GM21526 (cell line): ENCODE results near the gene RBM20.

Experiments used
- ATAC-seq: cut with Tn5 transposase; IDR thresholded peaks from one replicate; pipeline ENCODE4 v1.9.1; 2021; ENCODE audit warnings: moderate library complexity; ENCODE audit not compliant: unreplicated experiment, low FRiP score

Gene RBM20

DNA sequence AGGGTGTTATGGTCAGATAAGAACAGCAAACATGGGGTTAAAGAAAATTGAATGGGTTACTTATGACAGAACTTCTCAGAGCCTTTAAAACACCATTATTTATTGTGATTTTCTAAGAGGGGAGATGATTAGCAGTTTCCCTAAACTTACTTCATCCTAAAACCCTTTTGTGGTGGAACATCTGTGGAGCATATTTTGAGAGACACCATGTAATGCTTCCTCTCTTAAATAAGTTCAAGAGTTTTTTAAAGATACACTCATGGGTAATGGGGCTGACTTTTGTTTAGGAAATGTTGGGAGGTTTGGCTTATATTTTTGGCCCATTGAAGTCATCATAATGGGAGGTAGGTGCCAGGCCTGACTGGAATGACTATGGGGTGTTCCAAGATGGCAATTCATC is 219.2 kb downstream of the RBM20 start:
- no peak for ATAC-seq

DNA sequence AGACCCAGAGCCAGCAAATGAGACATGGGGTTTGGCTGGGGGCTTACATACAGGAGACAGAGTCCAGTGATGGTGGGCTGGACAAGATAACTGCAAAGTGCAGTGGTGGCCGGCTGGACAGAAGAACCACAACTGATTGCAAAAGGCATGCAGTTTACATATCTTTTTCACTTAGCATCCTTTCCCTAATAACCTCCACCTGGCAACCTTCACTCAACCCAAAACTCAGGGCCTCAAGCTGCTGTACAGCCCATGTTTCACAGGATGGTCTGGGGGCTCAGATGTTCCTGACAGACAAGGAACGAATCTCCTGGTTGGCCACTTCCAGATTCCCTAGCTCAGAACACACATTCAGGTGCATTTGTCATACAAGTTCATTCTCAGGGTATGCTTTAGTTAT is 219.8 kb downstream of the RBM20 start:
- no peak for ATAC-seq

DNA sequence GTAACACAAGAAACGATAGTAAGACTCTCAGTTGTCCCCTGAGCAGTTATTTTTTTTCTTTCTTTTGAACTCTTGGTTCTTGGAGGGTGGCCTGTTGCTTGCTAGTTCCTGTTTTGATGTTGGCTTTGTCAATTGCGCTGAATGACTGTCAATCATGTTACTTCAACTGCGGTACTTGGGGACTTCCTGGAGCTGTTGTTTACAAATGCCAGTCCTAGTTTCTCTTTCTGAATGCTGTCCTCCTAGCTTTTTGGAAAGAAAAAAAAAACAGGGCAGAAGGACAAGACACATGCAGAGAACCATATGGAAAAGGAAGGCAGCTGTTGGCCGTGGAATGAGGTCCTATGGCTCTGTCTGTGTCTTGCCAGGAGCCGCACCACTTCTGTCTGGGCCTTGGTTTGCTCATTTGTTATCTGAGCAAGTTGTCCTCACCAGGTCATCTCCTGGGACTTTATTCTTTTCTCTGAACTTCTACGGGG is 220.6 kb downstream of the RBM20 start:
- ATAC-seq = peak; percentile 45

DNA sequence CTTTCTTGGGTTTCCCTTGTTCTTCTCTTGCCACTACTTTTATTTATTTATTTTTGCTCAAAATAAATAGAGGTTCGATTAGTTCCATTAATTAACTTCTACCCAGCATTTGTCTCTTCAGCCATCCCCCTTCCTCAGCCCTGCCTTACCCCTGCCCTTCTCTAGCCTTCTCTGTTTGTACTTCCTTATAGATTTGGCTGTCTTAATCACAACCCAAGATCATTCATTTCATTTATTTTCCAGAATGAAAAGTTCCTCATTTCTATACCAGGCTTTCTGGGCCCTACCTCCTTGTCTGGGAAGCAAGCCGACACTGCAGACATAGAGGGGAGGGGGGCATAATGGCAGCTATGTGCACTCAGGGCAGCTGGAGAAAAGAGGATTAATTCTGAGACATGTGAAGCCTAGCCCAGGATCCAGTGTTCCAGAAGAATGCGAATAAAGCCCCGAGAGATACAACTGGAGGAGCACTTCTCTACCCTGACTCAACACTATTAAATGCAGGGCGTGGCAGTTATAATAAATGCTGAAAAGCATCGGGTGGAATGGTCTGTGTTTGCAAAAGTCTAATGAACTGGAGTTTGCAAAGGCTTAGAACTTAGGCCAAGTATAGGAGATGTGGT is 221.2 kb downstream of the RBM20 start:
- no peak for ATAC-seq

DNA sequence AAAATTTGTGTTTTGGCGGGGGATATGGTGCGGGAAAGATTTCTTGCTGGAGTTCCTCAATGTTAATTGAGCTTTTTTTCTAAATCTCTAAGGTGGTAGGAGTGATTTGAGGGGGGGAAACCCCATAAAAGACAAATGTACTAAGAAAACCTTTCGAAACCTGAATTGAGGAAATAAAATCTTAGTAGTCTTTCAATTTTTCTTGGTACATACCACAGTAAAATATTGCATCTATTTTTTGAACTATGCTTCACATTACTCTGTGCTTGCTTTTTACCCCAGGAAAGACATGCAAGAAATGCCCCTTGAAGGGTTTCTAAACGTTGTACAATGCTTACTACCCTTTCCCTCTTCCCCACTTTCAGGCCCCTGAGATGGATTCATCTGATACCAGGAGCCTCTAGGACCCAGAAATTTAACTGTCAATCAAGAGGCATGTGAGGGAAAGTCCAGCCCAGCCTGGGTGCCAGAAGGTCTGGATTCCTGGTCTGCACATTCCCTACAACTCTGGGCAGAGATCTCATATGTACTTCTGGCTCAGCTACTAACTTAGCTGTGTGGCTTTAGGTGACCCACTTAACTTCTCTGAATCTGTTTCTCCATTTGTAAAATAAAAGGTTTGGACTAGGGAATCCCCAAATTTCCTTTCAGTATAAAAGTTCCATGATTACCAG is 221.8 kb downstream of the RBM20 start:
- no peak for ATAC-seq

DNA sequence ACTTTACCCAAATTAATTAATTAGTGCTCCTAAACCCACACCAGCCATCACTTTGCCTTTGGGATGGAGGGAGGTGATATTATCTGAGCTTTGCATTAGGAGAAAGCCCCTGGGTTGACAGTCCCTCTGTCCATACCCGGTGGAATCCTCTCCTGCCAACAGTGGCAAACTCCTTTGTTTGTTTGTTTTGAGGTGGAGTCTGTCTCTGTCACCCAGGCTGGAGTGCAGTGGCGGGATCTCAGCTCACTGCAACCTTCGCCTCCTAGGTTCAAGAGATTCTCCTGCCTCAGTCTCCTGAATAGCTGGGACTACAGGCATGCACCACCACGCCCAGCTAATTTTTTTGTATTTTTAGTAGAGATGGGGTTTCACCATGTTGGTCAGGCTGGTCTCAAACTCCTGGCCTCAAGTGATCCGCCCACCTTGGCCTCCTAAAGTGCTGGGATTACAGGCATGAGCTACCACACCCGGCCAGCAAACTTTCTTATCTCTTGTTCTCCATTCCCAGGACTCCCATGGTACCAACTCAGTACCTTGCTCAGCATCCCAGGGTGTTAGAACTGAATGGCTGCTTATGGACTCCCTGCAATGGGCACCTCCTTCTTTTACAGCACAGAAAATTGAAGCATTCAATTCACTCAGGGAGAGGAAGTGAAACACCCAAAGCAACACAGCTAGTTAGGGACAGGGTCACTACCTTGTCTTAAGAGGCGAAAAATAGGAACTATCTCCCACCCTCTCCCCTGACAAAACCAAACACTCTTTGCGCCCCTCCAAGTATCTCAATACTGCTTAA is 223.1 kb downstream of the RBM20 start:
- ATAC-seq = peak; percentile 41

DNA sequence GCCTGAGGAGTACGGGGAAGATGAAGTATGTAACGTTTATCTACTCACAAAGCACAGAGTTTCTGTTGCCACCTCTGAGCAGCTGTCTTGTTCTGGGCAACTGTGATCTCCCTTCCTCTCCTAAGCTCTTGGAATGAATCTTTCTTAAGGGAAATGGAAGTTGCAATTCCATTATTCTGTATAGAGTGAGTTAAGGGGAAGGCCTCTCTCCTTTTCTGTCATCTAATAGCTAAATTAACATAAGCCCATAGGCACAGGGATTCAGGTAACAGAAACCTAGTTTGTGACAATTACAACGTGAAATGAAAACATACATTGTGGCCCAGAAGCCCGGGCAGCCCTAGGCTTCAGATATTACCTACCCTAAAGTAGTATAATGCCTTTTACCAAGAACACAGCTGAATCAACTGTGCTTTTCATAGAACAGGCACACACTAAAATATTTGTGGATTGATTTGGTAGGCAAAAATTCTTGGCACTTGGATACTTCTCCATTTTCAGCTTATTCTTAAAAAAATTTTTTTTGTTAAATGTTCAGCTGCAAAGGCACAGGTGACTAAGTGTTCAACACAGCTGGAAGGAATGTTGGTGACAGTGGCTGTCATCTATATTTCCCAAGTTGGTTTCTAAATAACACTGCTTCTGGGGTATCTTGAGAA is 223.8 kb downstream of the RBM20 start:
- ATAC-seq = no peak

DNA sequence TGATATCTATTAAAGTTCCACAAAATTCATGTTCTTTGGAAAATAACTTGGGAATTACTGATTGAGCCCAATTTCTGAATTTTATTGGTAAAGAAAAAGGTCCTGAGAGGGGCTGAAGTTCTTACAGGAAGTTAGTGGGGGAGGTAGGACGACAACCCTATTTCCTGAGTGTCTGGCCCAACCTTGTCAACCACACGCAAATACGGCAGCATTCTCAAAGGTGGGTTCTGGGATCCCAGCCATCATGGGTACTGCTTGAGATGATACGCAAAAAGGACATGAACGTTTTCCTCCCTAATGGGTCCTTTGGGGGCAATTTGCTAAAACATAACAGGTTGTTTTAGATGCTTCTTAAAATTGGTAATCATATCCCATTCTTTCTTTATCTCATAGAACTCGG is 224.8 kb downstream of the RBM20 start:
- no peak for ATAC-seq

DNA sequence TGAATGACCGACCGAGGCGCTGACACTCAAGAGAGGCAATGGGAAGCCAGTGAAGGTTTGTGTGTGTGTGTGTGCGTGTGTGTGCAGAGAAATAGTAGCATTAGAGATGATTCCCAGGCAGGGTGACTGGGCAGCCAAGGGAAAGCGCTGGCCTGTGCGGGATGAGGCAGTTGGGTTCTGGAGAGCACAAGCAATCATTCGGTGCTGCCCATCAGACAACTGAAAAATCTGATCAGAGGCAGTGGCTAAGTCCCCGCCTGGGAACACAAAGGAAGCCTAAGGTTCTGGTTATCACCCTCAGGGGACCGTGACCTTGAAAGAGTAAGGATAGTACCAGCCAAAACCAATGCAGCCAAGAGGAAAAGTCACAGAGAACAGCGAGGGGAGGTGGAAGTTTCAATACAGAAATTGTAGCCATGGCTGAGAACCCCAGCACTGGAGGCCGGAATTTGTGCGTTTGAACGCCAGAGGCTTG is 226.7 kb downstream of the RBM20 start:
- ATAC-seq = no peak

DNA sequence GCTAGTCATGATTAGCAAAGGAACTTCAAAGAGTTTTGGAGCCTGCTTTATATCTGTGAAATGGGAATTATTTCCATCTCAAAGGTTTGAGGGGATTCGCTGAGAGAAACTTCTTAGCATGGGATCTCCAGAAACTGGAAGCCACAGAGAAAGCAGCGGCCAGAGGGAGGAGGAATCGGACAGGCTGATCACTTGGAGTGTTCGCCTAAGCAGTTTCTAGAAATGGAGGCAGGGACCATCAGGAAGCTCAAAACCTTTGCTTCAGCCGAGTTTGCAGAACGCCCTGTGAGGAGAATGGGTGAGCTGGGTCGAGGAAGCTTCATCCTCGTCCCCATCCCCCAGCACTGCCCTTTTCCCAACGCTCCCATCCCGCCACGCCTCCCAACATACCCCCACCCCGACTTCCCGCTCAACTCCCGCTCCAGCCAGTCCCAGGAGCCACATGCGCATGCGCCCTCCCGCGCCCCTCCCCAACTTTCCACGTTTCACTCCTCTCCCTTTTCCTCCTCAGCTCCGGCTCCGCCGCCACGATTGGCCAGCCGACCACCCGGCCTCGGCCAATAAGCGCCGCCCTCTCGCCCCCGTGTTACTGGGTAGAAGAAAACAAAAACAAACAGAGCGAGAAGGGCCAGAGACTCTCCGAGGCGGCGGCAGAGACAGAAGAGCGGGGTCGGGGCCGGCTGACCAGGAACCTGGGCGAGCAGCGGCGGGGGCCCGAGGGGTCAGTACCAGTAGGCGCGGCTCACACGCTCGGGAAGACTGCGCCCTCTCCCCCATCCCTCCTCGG is 227.4 kb downstream of the RBM20 start, which contains the start of gene PDCD4:
Gene PDCD4 (plus strand): TSS at position 631 of the 787 bp plus-strand sequence. CDS start 4,100 bp downstream, outside the sequence.
- peak; percentile 71 for ATAC-seq

DNA sequence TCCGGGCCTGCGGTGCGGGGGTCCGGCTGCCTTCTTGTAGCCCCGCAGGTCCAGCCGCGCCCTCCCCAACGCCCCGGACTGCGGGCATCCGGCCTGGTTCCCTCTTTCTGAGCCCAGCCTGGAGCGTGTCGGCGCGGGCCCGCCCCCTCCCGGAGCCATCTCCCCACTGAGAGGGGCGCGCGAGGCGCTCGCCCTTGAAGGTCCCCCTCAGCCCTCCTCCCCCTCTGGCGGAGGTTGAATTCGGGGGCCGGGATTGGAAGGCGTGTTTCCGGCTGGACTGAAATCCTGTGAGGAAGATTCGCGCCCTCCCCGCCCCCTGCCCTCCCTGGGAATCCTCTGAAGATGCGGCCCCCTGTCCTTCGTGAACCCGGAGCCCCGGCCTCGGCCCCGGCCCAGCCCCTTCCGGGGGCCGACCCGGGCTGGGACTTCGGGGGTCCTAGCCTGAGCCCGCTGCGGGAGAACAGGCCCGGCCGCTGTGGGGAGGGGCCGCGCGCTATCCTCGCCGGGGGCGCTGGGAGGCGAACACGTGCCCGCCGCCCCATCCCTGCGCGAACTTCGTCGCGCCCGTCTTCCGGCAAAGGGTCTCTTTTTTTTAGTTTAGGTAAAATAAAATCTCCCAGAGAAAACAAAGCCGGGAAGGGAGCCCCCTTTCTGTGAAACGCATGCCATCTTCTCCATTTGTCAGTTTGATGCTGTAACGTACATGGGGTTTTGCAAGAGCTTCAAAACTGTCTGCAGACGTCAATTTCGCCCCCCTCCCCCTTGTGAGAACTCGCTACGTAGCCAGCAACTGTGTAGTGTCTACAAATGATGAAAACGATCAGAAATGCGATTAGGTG is 228.2 kb downstream of the RBM20 start:
- peak; percentile 39 for ATAC-seq

DNA sequence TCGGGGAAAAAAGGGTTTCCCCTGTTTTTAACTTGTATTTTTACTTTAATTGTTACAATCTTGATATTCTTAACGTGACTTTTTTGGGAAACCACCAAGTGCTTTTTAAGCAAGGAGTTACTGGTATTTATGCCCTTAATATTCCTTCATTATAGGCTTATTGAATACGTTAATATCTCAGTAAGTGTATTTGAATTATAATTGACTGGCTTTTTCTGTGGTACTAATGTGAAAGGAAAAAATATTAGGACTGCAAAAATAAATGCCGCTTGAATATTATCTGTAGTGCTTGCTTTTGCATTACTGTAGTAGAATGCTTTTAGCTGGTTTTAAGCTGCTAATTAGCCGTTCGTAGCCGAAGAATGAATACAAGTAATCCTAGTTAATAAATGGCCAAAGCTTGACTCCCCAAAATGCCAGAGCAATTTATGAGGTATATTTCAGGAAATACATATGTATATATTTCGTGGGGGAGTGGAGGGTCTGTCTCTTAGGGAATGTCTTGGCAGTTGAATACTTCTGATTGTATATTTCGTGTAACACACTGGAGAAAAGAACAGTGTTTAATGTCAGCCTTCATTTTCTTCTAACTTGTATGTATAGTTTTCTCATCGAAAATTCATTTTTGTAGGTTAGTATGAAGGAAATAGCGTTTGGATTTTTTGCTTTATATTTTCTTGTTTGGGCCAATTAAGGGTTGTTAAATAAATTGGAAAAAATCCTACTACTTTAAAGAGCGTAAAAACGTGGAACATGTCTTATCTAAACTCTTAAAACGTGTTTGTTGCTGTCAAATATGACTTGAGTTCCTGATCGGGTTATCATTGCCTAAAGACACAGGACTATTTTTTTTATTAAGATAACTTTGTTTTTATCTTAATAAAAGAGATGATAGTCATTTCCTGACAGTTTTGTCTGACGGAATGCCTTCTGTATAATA is 229.1 kb downstream of the RBM20 start:
- no peak for ATAC-seq

DNA sequence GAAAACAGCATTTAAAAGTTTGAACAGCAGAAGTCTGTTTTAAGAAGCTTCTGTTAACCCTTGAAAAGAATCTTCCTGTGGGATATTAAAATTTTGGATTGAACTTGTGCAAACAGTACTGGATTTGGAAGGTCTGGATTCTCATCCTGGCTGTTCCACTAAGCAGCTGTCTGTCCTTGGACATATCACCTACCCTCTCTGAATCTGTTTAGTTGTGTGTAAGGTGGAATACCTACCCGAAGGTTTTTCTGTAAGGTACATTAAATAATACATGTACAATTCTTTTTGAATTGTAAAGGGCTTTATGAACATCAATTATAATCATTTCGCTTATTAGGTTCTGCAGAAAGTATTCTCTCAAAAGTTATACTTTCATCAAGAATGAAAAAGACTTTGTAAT is 229.8 kb downstream of the RBM20 start:
- no peak for ATAC-seq

DNA sequence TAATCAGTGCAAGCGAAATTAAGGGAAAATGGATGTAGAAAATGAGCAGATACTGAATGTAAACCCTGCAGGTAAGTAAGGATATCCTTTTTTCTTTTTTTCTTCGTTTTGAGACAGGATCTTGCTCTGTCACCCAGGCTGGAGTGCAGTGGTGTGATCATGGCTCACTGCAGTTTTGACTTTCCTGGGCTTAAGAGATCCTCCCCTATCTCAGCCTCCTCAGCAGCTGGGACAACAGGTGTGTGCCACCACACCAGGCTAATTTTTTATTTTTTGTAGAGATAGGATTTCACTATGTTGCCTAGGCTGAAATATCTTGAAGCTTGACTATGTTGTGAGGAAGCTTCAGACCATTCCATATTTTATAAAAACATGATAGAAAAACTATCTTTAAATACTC is 231.9 kb downstream of the RBM20 start:
- no peak for ATAC-seq

DNA sequence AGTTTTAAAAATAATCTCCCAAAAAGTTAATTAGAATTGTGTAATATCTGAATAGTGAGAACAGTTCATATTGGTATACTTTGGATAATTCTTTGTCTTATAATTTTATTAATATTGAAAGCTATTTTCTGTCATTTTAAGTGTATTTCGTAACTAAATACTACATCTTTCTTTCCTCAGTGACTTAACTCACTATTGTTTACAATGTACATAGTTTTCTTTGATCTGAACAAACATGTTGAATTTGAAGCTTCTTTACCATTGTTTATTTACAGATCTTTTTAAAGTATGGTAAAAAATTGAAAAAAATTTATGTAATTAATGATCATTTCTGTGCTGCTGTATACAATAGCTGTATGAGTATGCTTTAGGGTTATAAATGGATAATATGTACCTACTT is 232.7 kb downstream of the RBM20 start:
- ATAC-seq = no peak

DNA sequence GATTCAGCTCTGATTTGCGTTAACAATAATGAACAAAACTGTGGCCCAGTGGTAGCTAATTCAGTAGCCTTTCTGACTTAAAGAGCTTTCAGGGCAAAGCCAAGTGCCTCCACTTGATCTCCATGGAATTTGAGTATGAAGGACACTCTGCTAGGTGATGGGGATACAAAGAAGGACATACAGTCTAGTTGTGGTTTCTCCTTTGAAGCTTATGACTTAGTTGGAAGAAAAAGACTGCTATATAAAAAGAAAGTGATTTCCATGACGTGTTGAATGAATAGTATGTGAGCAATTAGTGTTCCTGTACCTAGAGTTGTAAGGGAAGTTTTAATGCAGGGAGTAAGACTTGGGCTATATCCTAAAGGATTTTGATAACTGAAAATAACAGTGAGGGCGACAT is 235.9 kb downstream of the RBM20 start:
- ATAC-seq = no peak

DNA sequence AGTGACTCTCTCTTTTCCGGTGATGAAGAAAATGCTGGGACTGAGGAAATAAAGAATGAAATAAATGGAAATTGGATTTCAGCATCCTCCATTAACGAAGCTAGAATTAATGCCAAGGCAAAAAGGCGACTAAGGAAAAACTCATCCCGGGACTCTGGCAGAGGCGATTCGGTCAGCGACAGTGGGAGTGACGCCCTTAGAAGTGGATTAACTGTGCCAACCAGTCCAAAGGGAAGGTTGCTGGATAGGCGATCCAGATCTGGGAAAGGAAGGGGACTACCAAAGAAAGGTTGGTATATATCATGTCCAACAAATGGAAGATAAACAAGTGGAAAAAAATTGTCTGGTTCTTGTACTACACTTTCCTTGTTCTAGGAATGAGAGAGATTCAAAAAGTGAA is 237.1 kb downstream of the RBM20 start:
- ATAC-seq = no peak

DNA sequence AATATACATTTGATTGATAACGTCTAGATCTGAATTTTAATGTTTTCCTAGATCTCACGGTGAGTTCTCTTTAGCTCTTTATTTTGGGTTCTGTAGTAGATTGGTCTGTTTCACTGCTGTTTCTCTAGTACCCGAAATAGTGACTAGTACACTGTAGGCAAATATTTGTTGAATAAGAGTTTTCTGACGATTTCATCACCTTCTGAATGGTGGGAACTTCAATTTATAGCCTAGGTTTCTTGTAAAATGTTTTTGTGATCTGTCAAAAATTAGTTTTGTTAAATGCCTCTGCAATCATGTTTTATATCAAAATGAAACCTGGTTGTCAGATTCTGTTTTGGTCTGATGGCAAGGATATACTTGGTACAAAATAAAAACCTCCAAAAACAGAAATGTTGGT is 237.8 kb downstream of the RBM20 start:
- no peak for ATAC-seq
